Left kidney (tissue), 2 donors: ENCODE measurements around the gene CDK10. TPM values are rescaled to one million over a fixed set of nuclear protein-coding genes. Genes with fewer than 3 reads are reported as not detected.
"Not testable (repeated sequence)": the region's sequence is repeated elsewhere in the genome, so short reads cannot be mapped to it uniquely, and the experiment has no call there.

ENCODE experiments used
- DNase-seq: peaks from one replicate; pipeline ENCODE4 v3.0.0-alpha.2; 2013
- polyA plus RNA-seq: library from polyadenylated mRNA; unstranded; fragments of 120-200 nt; gene quantifications from one replicate; pipeline ENCODE4 v1.2.1, GENCODE V29; 2013; ENCODE audit not compliant: insufficient read length

The CDK10 gene
- polyA plus RNA-seq, 1 donor, result 122 TPM

GRCh38 chr16:89695086-89695874 is 8.8 kb downstream of the CDK10 start:
- no peak for DNase-seq

- DNase-seq, result no peak
Observed at GRCh38 chr16:89695875-89696669, 9.6 kb downstream of the CDK10 start.

- no peak for DNase-seq
Observed at GRCh38 chr16:89696670-89697128, 10.2 kb downstream of the CDK10 start.

- no peak for DNase-seq
Observed at GRCh38 chr16:89697161-89697615, 10.7 kb downstream of the CDK10 start.

GRCh38 chr16:89697616-89698331 is 11.3 kb downstream of the CDK10 start:
- DNase-seq, result no peak

- not testable (repeated sequence) for DNase-seq
Observed at GRCh38 chr16:89698717-89699116, 12.2 kb downstream of the CDK10 start.

GRCh38 chr16:89699629-89700099 is 13.2 kb downstream of the CDK10 start:
- DNase-seq, result not testable (repeated sequence)

- peak; percentile 97 for DNase-seq
Observed at GRCh38 chr16:89700100-89700648, 13.7 kb downstream of the CDK10 start.

- DNase-seq, result no peak
Observed at GRCh38 chr16:89700649-89701424, 14.3 kb downstream of the CDK10 start.

- peak; percentile 91 for DNase-seq
Observed at GRCh38 chr16:89701425-89702406, 15.2 kb downstream of the CDK10 start, which contains the start of gene SPATA2L. Gene SPATA2L, minus strand, starts transcription at chr16:89701705. Its CDS starts 473 bp downstream, at chr16:89701232.

GRCh38 chr16:89704281-89704680 is 17.8 kb downstream of the CDK10 start:
- no peak for DNase-seq

- no peak for DNase-seq
Observed at GRCh38 chr16:89705006-89705405, 18.5 kb downstream of the CDK10 start.

GRCh38 chr16:89706518-89707260 is 20.2 kb downstream of the CDK10 start:
- DNase-seq, result no peak

GRCh38 chr16:89707695-89708094 is 21.2 kb downstream of the CDK10 start:
- no peak for DNase-seq

- DNase-seq, result no peak
Observed at GRCh38 chr16:89708481-89708931, 22.0 kb downstream of the CDK10 start.

GRCh38 chr16:89709166-89709565 is 22.7 kb downstream of the CDK10 start:
- no peak for DNase-seq

GRCh38 chr16:89709716-89710432 is 23.4 kb downstream of the CDK10 start:
- DNase-seq, result no peak
